ENCODE measurements around the gene P2RX3. TPM values are rescaled to one million over a fixed set of nuclear protein-coding genes. Genes with fewer than 3 reads are reported as not detected.

Gene P2RX3
- total and polyA plus RNA-seq, 2 donors from 2014 or later: not detected

DNA sequence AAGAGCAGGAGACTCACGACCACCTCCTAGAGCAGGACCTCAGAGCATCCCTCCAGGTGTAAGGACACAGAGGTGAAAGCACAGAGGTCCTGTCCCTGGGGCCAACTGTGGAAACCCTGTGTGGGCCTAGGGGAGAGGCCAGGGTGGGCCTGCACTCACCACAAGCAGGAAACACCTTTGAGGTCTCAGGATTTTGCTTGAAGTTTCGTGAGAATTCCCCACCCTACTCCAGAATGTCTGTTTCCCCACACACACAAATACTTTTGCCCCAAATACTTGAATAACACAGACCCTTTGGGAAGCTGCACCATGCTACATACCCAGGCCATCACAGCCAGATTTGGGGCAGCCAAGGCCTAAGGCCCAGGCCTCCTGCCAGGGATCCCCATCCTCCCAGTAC lies 70.6 kb downstream of the P2RX3 start:
- intact Hi-C loops (cut with DNase I): no loop called here
- no peaks in the 10 kb centered on the region for H3K4me1 ChIP-seq (ENCODE audit: control insufficient read depth in 2 of 3, insufficient read depth in 2 of 3, low read depth in 1 of 3, low read length in 3 of 3)
- FAIRE-seq (no peak), DNase-seq (no peak)
- no peaks in the 10 kb centered on the region for H3K9me3 ChIP-seq (ENCODE audit: control insufficient read depth in 2 of 3, insufficient read depth in 1 of 3, low read length in 3 of 3)
- no peak overlapping the region for H3K9ac ChIP-seq (ENCODE audit: low read length in 3 of 3)
- no peaks in the 10 kb centered on the region for H3K36me3 ChIP-seq (ENCODE audit: control insufficient read depth in 2 of 3, insufficient read depth in 3 of 3, low read length in 3 of 3)
- no peak overlapping the region for H3K4me3 ChIP-seq (ENCODE audit: low read length in 3 of 3)
- H3K27ac ChIP-seq (ENCODE audit: low read depth in 2 of 2, low read length in 2 of 2): no peak overlapping the region
- TF ChIP-seq, protein P1, sequence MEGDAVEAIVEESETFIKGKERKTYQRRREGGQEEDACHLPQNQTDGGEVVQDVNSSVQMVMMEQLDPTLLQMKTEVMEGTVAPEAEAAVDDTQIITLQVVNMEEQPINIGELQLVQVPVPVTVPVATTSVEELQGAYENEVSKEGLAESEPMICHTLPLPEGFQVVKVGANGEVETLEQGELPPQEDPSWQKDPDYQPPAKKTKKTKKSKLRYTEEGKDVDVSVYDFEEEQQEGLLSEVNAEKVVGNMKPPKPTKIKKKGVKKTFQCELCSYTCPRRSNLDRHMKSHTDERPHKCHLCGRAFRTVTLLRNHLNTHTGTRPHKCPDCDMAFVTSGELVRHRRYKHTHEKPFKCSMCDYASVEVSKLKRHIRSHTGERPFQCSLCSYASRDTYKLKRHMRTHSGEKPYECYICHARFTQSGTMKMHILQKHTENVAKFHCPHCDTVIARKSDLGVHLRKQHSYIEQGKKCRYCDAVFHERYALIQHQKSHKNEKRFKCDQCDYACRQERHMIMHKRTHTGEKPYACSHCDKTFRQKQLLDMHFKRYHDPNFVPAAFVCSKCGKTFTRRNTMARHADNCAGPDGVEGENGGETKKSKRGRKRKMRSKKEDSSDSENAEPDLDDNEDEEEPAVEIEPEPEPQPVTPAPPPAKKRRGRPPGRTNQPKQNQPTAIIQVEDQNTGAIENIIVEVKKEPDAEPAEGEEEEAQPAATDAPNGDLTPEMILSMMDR (IDR thresholded peaks at IDR 0.05; ENCODE audit: borderline replicate concordance, extremely low read depth, insufficient read depth): no peak
- no peaks in the 10 kb centered on the region for H3K27me3 ChIP-seq (ENCODE audit: control insufficient read depth, insufficient read depth, low read length)

DNA sequence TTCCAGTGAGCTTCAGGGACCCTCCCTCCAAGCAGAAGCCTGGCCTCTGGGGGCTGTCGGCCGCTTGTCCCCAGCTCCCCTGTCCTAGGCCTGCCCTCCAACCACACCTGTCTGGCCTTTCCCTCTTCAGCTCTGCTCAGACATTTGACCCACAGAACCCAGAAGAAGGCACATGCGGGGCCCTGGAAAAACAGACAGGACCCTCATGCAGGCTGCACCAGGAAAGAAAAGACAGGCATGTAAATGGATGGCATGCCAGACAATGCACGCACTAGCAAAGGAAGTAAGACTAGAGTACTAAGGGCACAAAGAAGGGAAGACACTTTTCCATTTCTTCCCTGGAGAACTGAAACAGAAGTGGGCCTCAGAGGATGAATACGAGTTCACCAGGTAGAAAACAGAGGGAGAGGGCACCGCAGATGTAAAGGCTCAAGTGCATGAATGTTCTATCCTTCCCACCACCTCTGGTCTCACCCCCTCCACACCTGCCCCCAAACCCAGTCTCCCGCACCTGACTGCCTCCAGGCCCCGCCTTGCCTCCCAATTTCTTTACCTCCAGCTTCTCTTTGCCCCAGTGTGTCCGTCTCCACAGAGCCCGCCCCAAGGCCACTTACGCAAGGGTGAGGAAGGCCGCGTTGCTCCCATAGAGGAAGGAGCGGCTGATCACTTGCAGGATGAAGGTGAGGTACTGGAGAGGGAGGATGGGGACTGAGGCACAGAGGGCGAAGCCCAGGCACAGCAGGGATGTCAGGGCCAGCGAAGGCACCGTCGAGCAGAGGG lies 71.4 kb downstream of the P2RX3 start:
- Histone ChIP-seq H3K9me3 (ENCODE audit: control insufficient read depth in 2 of 3, insufficient read depth in 1 of 3, low read length in 3 of 3) (no peaks in the 10 kb centered on the region), H3K4me3 (ENCODE audit: low read length in 3 of 3) (no peak overlapping the region), H3K27ac (ENCODE audit: low read depth in 2 of 2, low read length in 2 of 2) (no peak overlapping the region), H3K9ac (ENCODE audit: low read length in 3 of 3) (no peak overlapping the region), H3K27me3 (ENCODE audit: control insufficient read depth, insufficient read depth, low read length) (no peaks in the 10 kb centered on the region), H3K36me3 (ENCODE audit: control insufficient read depth in 2 of 3, insufficient read depth in 3 of 3, low read length in 3 of 3) (peaks cover 0 to under 1% (median 0%) of the 10 kb centered on the region in 3 donors), H3K4me1 (ENCODE audit: control insufficient read depth in 2 of 3, insufficient read depth in 2 of 3, low read depth in 1 of 3, low read length in 3 of 3) (no peaks in the 10 kb centered on the region)
- TF ChIP-seq, protein P1 (IDR thresholded peaks at IDR 0.05; ENCODE audit: borderline replicate concordance, extremely low read depth, insufficient read depth): no peak
- DNase-seq (no peak), FAIRE-seq (no peak)
- intact Hi-C loops (cut with DNase I): no loop called here

DNA sequence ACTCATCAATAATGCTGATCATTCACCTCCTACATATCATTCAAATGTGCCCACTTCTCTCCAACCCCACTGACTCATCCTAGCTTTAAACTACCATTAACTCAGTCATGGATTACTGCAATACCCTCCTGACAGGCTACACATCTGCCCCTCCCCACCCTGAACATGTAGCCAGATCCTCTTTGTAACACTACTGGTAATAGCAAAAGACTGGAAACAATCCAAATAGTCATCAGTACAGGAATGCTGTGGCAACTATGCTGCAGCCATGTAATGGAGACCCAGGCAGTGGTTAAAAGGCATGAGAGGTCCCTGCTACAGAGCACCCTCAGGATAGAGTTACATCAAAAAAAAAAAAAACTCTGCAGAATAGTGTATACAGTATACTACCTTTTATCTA lies 72.1 kb downstream of the P2RX3 start:
- Histone ChIP-seq H3K27ac (ENCODE audit: low read depth in 2 of 2, low read length in 2 of 2) (no peak overlapping the region), H3K4me3 (ENCODE audit: low read length in 3 of 3) (no peak overlapping the region), H3K36me3 (ENCODE audit: control insufficient read depth in 2 of 3, insufficient read depth in 3 of 3, low read length in 3 of 3) (peaks cover 0 to 2% (median 2%) of the 10 kb centered on the region in 3 donors), H3K4me1 (ENCODE audit: control insufficient read depth in 2 of 3, insufficient read depth in 2 of 3, low read depth in 1 of 3, low read length in 3 of 3) (no peaks in the 10 kb centered on the region), H3K27me3 (ENCODE audit: control insufficient read depth, insufficient read depth, low read length) (no peaks in the 10 kb centered on the region), H3K9me3 (ENCODE audit: control insufficient read depth in 2 of 3, insufficient read depth in 1 of 3, low read length in 3 of 3) (no peaks in the 10 kb centered on the region), H3K9ac (ENCODE audit: low read length in 3 of 3) (no peak overlapping the region)
- intact Hi-C loops (cut with DNase I): no loop called here
- DNase-seq: no peak
- no peak for FAIRE-seq
- TF ChIP-seq, protein P1 (IDR thresholded peaks at IDR 0.05; ENCODE audit: borderline replicate concordance, extremely low read depth, insufficient read depth): no peak

All from kidney (tissue), 14 donors.